Stimulated activated CD4-positive, alpha-beta T cell treated with anti-CD3 and anti-CD28 coated beads, TNF-alpha, amount 100 ng/mL, for 48 hours (primary cell): ENCODE data around the gene GIT2.
A peak's percentile ranks its signal among the peaks of the same experiment; 100 is the strongest.
"Not testable (repeated sequence)": the region's sequence is repeated elsewhere in the genome, so short reads cannot be mapped to it uniquely, and the experiment has no call there.

Source experiments
- DNase-seq, 3 donors: peaks; one replicate each; pipeline ENCODE4 v3.0.0-alpha.2; 2020; ENCODE audit warnings: low read depth in 3 of 3

Gene GIT2

GRCh38 chr12:109995686-109996482 lies at the start of gene GIT2:
TSS of gene GIT2 (minus strand) at chr12:109996368. CDS start at chr12:109996224, 144 bp downstream.
- peak; percentile 89 to 93 (median 90) for DNase-seq

GRCh38 chr12:110042264-110042663 lies 46.1 kb upstream of the GIT2 start:
- no peak for DNase-seq

GRCh38 chr12:110039085-110039807 lies 43.1 kb upstream of the GIT2 start:
- no peak for DNase-seq

- no peak for DNase-seq
Measured at GRCh38 chr12:110038741-110039084, 42.5 kb upstream of the GIT2 start.

GRCh38 chr12:110037315-110037714 lies 41.1 kb upstream of the GIT2 start:
- DNase-seq, result no peak

- no peak for DNase-seq
Measured at GRCh38 chr12:110035534-110036104, 39.5 kb upstream of the GIT2 start.

GRCh38 chr12:110033888-110034287 lies 37.7 kb upstream of the GIT2 start:
- DNase-seq, result no peak

- DNase-seq, result no peak
Measured at GRCh38 chr12:110029290-110029815, 33.2 kb upstream of the GIT2 start.

- DNase-seq, result no peak
Measured at GRCh38 chr12:110028323-110028722, 32.2 kb upstream of the GIT2 start.

- DNase-seq, result no peak
Measured at GRCh38 chr12:110024051-110024450, 27.9 kb upstream of the GIT2 start.

- no peak for DNase-seq
Measured at GRCh38 chr12:110023059-110023980, 27.2 kb upstream of the GIT2 start.

- DNase-seq, result no peak
Measured at GRCh38 chr12:110020956-110021355, 24.8 kb upstream of the GIT2 start.

GRCh38 chr12:110015132-110015531 lies 19.0 kb upstream of the GIT2 start:
- DNase-seq, result no peak

GRCh38 chr12:110012659-110013058 lies 16.5 kb upstream of the GIT2 start:
- DNase-seq, result no peak

- no peak for DNase-seq
Measured at GRCh38 chr12:110012137-110012536, 16.0 kb upstream of the GIT2 start.

- DNase-seq, result no peak
Measured at GRCh38 chr12:110010853-110011723, 14.9 kb upstream of the GIT2 start.

GRCh38 chr12:110008681-110009398 lies 12.7 kb upstream of the GIT2 start:
- not testable (repeated sequence) for DNase-seq

- DNase-seq, result no peak
Measured at GRCh38 chr12:110007881-110008280, 11.7 kb upstream of the GIT2 start.

GRCh38 chr12:110006115-110006514 lies 9.9 kb upstream of the GIT2 start:
- DNase-seq, result no peak
